Mesothelial cell of epicardium (in vitro differentiated cells): ENCODE measurements around the gene DDB1. TPM values are rescaled to one million over a fixed set of nuclear protein-coding genes. Genes with fewer than 3 reads are reported as not detected.

ENCODE experiments used
- DNase-seq, 2 experiments: peaks; one replicate each; pipeline ENCODE4 v3.0.0; 2021; ENCODE audit warnings: low spot score in 2 of 2; ENCODE audit not compliant: unreplicated experiment in 2 of 2
- H3K27ac Mint-ChIP-seq: 2 replicates; pipeline ENCODE4 v1.8.0; 2021; ENCODE audit warnings: mixed read lengths
- H3K27me3 Mint-ChIP-seq: 2 replicates; pipeline ENCODE4 v1.8.0; 2021; ENCODE audit warnings: low read depth, mixed read lengths
- H3K36me3 Mint-ChIP-seq: 2 replicates; pipeline ENCODE4 v1.8.0; 2021; ENCODE audit warnings: mixed read lengths
- H3K4me1 Mint-ChIP-seq: 2 replicates; pipeline ENCODE4 v1.8.0; 2021; ENCODE audit warnings: mixed read lengths
- H3K4me3 Mint-ChIP-seq: 2 replicates; pipeline ENCODE4 v1.8.0; 2021; ENCODE audit warnings: mild to moderate bottlenecking, moderate library complexity, mixed read lengths
- H3K9me3 Mint-ChIP-seq: 2 replicates; pipeline ENCODE4 v1.8.0; 2021; ENCODE audit warnings: mixed read lengths
- total RNA-seq: library from RNA; stranded (reverse); gene quantifications from 3 replicates; pipeline ENCODE4 v1.2.1, GENCODE V29; 2021
- TF ChIP-seq, protein P1 (sequence below): fragments of 200-600 bp; sonication (generic); IDR thresholded peaks from one replicate; pipeline ENCODE4 v1.5.0; 2021; ENCODE audit warnings: antibody characterized with exemption; ENCODE audit not compliant: unreplicated experiment

Gene DDB1
- total RNA-seq, 1 donor from 2014 or later: 253 TPM

DNA sequence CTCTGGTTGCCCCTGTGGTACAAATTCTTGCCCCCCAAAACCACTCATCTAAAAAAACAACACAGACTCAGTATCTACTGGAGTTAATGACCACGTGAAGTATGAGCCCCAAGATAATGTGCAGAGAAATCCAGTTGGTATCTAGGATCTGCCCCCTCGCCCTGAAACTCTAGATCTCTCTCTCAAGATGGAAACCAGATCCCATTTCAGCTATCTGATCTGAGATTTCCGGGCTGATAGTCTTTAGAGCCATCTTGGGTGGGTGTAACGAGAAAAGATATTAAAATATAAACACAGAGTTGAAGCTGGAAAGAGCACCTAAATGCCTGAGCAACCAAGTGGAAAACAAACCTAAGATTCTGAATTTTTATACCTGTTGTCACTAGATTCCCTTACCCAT, 23.8 kb downstream of the DDB1 start:
- DNase-seq: no peak
- no peaks in the 10 kb centered on the region for H3K4me1 Mint-ChIP-seq
- no peaks in the 10 kb centered on the region for H3K27me3 Mint-ChIP-seq
- peaks cover 24% of the 10 kb centered on the region for H3K36me3 Mint-ChIP-seq
- TF ChIP-seq, protein P1, sequence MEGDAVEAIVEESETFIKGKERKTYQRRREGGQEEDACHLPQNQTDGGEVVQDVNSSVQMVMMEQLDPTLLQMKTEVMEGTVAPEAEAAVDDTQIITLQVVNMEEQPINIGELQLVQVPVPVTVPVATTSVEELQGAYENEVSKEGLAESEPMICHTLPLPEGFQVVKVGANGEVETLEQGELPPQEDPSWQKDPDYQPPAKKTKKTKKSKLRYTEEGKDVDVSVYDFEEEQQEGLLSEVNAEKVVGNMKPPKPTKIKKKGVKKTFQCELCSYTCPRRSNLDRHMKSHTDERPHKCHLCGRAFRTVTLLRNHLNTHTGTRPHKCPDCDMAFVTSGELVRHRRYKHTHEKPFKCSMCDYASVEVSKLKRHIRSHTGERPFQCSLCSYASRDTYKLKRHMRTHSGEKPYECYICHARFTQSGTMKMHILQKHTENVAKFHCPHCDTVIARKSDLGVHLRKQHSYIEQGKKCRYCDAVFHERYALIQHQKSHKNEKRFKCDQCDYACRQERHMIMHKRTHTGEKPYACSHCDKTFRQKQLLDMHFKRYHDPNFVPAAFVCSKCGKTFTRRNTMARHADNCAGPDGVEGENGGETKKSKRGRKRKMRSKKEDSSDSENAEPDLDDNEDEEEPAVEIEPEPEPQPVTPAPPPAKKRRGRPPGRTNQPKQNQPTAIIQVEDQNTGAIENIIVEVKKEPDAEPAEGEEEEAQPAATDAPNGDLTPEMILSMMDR: no peak
- no peak overlapping the region for H3K4me3 Mint-ChIP-seq
- H3K9me3 Mint-ChIP-seq: no peaks in the 10 kb centered on the region
- no peak overlapping the region for H3K27ac Mint-ChIP-seq

DNA sequence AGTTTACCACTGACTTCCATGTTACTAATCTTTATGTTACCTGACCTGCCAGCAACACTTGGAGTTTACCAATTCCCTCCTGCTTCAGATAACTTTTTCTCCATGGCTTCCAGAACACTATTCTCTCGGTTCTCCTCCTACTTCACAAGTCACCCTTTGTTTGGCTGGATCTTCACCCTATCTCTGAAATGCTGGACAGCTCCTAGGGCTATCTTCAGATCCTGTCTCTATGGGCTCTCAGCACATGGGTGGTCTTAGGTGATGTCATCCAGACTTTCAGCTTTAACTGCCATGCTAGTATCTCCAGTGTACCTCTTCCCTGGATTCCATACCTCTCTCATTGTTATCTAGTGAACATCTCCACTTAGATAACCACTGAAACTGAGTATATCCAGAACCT, 25.6 kb downstream of the DDB1 start:
- TF ChIP-seq, protein P1: no peak
- DNase-seq: no peak
- no peak overlapping the region for H3K4me3 Mint-ChIP-seq
- no peaks in the 10 kb centered on the region for H3K9me3 Mint-ChIP-seq
- H3K27ac Mint-ChIP-seq: no peak overlapping the region
- H3K27me3 Mint-ChIP-seq: no peaks in the 10 kb centered on the region
- H3K4me1 Mint-ChIP-seq: no peaks in the 10 kb centered on the region
- peaks cover 20% of the 10 kb centered on the region for H3K36me3 Mint-ChIP-seq

DNA sequence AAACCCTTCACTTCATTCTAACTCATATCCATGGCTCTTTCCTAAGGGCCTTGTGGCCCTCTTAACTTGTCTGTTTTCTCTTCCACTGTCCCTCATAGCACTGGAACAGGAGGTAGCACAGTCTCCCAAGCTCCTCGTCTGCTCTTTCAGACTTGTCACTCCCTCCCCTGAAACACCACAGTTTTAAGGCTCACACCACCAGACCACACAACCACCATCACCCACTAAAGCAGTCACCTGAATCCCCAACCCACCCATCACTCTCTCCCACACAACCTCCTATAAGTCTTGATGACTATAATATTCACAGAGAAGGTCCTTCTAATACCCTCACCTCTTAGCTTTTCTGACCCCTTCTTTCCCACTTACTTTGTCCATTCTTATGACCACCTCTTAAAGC, 26.7 kb downstream of the DDB1 start:
- Mint-ChIP-seq H3K4me3 (no peak overlapping the region), H3K36me3 (peaks cover 21% of the 10 kb centered on the region), H3K4me1 (no peaks in the 10 kb centered on the region), H3K27ac (no peak overlapping the region), H3K9me3 (no peaks in the 10 kb centered on the region), H3K27me3 (no peaks in the 10 kb centered on the region)
- no peak for DNase-seq
- TF ChIP-seq, protein P1: no peak

DNA sequence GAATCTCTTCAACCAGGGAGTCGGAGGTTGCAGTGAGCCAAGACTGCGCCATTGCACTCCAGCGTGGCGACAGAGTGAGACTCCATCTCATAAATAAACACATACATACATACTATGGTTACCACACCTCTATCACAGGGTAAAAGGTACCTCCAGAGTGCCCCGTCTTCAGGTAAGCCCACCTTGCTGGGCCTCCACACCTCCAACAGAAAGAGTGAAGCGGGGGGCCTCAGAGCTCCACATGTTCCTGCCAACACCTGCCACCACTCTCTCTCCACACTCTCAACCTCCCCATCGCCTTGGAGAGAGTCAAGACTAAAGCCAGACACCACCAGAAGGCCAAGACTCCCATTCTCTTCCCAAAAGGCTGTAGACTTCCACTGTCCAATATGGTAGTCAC, 27.5 kb downstream of the DDB1 start:
- Mint-ChIP-seq H3K9me3 (no peaks in the 10 kb centered on the region), H3K4me1 (no peaks in the 10 kb centered on the region), H3K4me3 (no peak overlapping the region), H3K36me3 (peaks cover 28% of the 10 kb centered on the region), H3K27ac (no peak overlapping the region), H3K27me3 (no peaks in the 10 kb centered on the region)
- TF ChIP-seq, protein P1: no peak
- no peak for DNase-seq

DNA sequence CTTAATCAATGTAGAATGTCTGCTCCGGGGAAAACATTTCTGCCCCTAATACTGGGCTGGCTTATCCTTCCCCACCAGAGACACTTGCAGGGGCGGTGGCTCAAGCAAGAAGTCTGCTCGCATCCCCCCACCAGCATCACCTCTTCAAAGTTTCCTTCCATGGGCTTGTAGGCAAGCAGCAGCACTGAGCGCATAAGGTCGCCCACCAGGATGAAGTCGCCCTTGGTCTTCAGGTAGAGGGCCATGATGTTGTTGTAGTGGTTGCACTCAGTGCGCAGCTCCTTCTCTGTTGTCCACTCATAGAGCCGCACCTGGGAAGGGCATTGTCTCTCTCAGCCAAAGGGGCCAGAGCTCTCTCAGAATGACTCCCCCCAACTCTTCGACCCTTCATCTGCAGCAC, 29.2 kb downstream of the DDB1 start:
- DNase-seq: no peak
- Mint-ChIP-seq H3K4me3 (no peak overlapping the region), H3K4me1 (no peaks in the 10 kb centered on the region), H3K36me3 (peaks cover 35% of the 10 kb centered on the region), H3K27ac (no peak overlapping the region), H3K27me3 (no peaks in the 10 kb centered on the region), H3K9me3 (no peaks in the 10 kb centered on the region)
- TF ChIP-seq, protein P1: no peak

DNA sequence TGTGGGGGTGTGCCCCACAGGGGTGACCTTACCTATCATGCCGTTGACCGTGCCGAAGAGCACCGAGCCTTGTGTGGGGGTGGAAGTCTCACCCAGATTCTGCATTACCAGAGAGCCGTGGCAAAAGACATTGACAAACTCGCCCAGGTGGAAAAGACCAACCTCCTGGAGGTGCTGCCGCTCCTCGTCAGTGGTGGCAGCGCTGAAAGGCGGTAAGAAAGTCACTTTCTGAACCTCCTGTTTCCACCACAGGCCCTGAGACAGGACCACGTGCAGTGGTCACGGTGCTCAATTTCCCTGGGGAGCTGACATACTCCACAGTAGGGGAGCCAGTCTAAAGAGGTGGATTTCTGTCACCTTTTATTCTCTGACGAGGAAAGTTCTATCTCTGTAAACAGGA, 30.4 kb downstream of the DDB1 start:
- DNase-seq: no peak
- TF ChIP-seq, protein P1: no peak
- H3K9me3 Mint-ChIP-seq: no peaks in the 10 kb centered on the region
- no peak overlapping the region for H3K4me3 Mint-ChIP-seq
- H3K36me3 Mint-ChIP-seq: peaks cover 40% of the 10 kb centered on the region
- peaks cover 2% of the 10 kb centered on the region for H3K4me1 Mint-ChIP-seq
- no peaks in the 10 kb centered on the region for H3K27me3 Mint-ChIP-seq
- H3K27ac Mint-ChIP-seq: no peak overlapping the region
